Measurements from ENCODE around the gene MEN1. TPM values are rescaled to one million over a fixed set of nuclear protein-coding genes. Genes with fewer than 3 reads are reported as not detected.
A peak's percentile ranks its signal among the peaks of the same experiment; 100 is the strongest.

Gene MEN1
- total RNA-seq, 6 donors from 2014 or later: 15.4 to 47.1 (median 24.4) TPM

GRCh38 chr11:64796757-64797541, 13.4 kb downstream of the MEN1 start:
- H3K36me3 ChIP-seq: peaks cover 0 to 45% (median 18%) of the 10 kb centered on the region in 4 donors
- H3K27me3 ChIP-seq: no peaks in the 10 kb centered on the region
- DNase-seq (no peak), ATAC-seq (ENCODE audit: low FRiP score in 2 of 2) (no peak)
- 81 to 87% methylated on average over 10 to 16 of the region's 19 CpGs for WGBS, 2 donors
- peaks cover 13 to 47% (median 27%) of the 10 kb centered on the region in 4 donors for H3K4me1 ChIP-seq
- no peaks in the 10 kb centered on the region for H3K9me3 ChIP-seq
- TF ChIP-seq EP300 (IDR thresholded peaks at IDR 0.05) (no peak), POLR2AphosphoS5 (IDR thresholded peaks at IDR 0.05) (no peak), POLR2A (IDR thresholded peaks at IDR 0.05) (no peak)
- TF ChIP-seq, protein P1, sequence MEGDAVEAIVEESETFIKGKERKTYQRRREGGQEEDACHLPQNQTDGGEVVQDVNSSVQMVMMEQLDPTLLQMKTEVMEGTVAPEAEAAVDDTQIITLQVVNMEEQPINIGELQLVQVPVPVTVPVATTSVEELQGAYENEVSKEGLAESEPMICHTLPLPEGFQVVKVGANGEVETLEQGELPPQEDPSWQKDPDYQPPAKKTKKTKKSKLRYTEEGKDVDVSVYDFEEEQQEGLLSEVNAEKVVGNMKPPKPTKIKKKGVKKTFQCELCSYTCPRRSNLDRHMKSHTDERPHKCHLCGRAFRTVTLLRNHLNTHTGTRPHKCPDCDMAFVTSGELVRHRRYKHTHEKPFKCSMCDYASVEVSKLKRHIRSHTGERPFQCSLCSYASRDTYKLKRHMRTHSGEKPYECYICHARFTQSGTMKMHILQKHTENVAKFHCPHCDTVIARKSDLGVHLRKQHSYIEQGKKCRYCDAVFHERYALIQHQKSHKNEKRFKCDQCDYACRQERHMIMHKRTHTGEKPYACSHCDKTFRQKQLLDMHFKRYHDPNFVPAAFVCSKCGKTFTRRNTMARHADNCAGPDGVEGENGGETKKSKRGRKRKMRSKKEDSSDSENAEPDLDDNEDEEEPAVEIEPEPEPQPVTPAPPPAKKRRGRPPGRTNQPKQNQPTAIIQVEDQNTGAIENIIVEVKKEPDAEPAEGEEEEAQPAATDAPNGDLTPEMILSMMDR (IDR thresholded peaks at IDR 0.05): no peak
- H3K4me3 ChIP-seq: no peak overlapping the region
- H3K27ac ChIP-seq: peak overlapping the region in 3 of 4 donors; percentile 8 to 56 (median 48)

GRCh38 chr11:64796047-64796756, 14.1 kb downstream of the MEN1 start:
- peaks cover 9 to 39% (median 20%) of the 10 kb centered on the region in 4 donors for H3K4me1 ChIP-seq
- no peak overlapping the region for H3K4me3 ChIP-seq
- TF ChIP-seq, protein P1 (IDR thresholded peaks at IDR 0.05): no peak
- TF ChIP-seq EP300 (IDR thresholded peaks at IDR 0.05) (no peak), POLR2AphosphoS5 (IDR thresholded peaks at IDR 0.05) (peak in 1 of 2 donors; percentile 2)
- no peaks in the 10 kb centered on the region for H3K9me3 ChIP-seq
- DNase-seq: no peak
- whole genome bisulfite sequencing, 2 donors: 70 to 72% methylated on average over 5 to 19 of the region's 19 CpGs
- H3K27me3 ChIP-seq: no peaks in the 10 kb centered on the region
- no peak for ATAC-seq (ENCODE audit: low FRiP score in 2 of 2)
- peak overlapping the region in 3 of 4 donors; percentile 8 to 56 (median 48) for H3K27ac ChIP-seq
- H3K36me3 ChIP-seq: peaks cover 0 to 52% (median 22%) of the 10 kb centered on the region in 4 donors

- no peaks in the 10 kb centered on the region for H3K27me3 ChIP-seq
- H3K4me1 ChIP-seq: peaks cover 0 to 25% (median 8%) of the 10 kb centered on the region in 4 donors
- H3K36me3 ChIP-seq: peaks cover 0 to 67% (median 32%) of the 10 kb centered on the region in 4 donors
- peak overlapping the region in 2 of 4 donors; percentile 27 to 65 for H3K27ac ChIP-seq
- H3K9me3 ChIP-seq: no peaks in the 10 kb centered on the region
- no peak overlapping the region for H3K4me3 ChIP-seq
- no peak for TF ChIP-seq POLR2A (IDR thresholded peaks at IDR 0.05)
- TF ChIP-seq EP300 (IDR thresholded peaks at IDR 0.05): no peak
- TF ChIP-seq POLR2AphosphoS5 (IDR thresholded peaks at IDR 0.05): no peak
- TF ChIP-seq, protein P1 (IDR thresholded peaks at IDR 0.05): no peak
- WGBS, 2 donors: 95 to 96% methylated on average over 10 of the region's 10 CpGs
- no peak for ATAC-seq (ENCODE audit: low FRiP score in 2 of 2)
- no peak for DNase-seq
Observed at GRCh38 chr11:64794526-64794925, 15.8 kb downstream of the MEN1 start.

DNA sequence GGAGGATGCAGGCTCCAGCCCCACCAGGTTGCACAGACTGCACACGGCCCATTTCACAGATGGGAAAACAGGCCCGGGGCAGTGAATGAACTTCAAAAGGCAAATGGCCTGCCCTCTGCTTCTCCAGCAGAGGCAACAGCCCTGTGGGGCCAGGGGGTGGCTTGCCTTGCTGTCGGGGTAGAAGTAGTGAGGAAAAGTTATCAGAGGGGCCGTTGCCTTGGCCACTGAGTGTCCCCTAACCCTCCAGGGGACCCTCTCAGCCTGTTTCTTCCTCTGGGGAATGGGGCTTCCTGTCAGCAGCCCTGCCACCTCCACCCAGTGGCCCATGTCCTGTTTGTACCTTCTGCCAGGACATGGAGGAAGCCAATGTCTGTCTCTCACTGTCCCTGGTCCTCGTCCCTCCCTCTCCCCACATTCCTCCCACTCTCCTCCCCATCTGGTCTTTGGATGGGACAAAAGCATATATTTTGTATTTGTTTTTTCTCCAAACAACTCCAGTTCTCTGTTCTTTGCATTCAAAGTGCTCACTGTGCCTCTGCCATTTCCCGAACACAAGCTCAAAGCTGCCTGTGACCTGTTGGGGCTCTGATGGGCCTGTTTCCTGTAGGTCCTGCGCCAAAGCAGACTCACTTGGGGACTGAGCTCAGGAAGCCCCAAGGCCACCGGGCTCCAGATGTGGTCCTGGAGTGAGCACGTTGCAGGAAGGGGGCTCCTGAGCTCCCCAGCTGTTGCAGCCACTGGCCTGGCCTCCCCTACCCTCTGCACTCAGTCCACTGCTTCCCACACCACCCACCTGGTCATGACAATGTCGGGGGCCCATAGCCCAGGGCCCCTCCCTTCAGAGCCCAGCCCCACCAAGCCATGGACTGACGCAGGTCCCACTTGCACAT, 16.8 kb downstream of the MEN1 start:
- no peak for DNase-seq
- Histone ChIP-seq H3K4me3 (no peak overlapping the region), H3K9me3 (no peaks in the 10 kb centered on the region), H3K27ac (peak overlapping the region in 2 of 4 donors; percentile 65), H3K27me3 (no peaks in the 10 kb centered on the region), H3K36me3 (peaks cover 0 to 67% (median 41%) of the 10 kb centered on the region in 4 donors), H3K4me1 (peaks cover 0 to 17% (median 5%) of the 10 kb centered on the region in 4 donors)
- TF ChIP-seq EP300 (IDR thresholded peaks at IDR 0.05) (no peak), POLR2A (IDR thresholded peaks at IDR 0.05) (no peak), POLR2AphosphoS5 (IDR thresholded peaks at IDR 0.05) (no peak)
- TF ChIP-seq, protein P1 (IDR thresholded peaks at IDR 0.05): no peak
- WGBS, 2 donors: 55 to 57% methylated on average over 9 to 10 of the region's 11 CpGs
- ATAC-seq (ENCODE audit: low FRiP score in 2 of 2): no peak

Data from upper lobe of left lung (tissue), 6 donors.